Measurements from ENCODE around the gene PDE6A. TPM values are rescaled to one million over a fixed set of nuclear protein-coding genes. Genes with fewer than 3 reads are reported as not detected.
"Not testable (repeated sequence)": the region's sequence is repeated elsewhere in the genome, so short reads cannot be mapped to it uniquely, and the experiment has no call there.

The PDE6A gene
- polyA plus RNA-seq, 4 donors, result 0.09 to 0.13 (median 0.11) TPM

DNA sequence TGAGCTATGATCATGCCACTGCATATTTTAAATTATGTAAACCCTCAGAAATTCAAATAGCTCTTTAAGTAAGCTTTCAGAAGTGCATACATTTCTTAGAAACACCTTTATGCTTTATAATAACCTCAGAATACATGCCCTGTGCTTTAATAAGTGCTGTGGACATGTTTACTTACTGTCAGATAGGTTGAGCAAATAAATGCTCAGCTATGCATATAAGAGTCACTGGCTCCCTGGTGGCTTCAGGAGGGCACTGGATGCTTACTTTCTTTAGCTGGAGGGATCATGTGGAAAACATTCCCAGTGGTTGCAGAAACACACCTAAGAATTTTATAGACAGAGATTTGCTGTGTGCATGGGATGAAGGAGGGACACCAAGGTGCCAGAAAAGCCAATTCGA, 74.4 kb downstream of the PDE6A start:
- no peak for DNase-seq (ENCODE audit: low read depth in 4 of 4, low spot score in 3 of 4)

DNA sequence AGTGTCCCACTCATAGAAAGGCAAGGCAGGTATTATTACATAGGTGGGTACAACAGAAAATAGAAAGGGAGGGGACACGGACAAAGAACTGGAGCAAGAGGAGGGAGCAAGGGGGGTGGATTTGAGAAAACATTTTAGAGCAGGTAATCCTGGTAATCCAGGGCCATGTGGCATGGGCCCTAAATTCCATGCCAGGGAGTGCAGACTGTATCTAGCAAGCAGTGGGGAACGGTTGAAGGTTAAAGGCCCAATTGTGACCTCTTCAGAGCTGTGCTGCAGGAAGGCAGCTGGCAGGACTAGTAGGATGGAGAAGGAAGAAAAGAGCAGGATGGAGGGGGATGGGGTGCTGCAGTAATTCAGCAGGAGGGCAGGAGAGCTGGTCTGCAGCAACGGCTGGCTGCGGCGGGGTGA, 75.2 kb downstream of the PDE6A start:
- DNase-seq (ENCODE audit: low read depth in 4 of 4, low spot score in 3 of 4), result no peak

DNA sequence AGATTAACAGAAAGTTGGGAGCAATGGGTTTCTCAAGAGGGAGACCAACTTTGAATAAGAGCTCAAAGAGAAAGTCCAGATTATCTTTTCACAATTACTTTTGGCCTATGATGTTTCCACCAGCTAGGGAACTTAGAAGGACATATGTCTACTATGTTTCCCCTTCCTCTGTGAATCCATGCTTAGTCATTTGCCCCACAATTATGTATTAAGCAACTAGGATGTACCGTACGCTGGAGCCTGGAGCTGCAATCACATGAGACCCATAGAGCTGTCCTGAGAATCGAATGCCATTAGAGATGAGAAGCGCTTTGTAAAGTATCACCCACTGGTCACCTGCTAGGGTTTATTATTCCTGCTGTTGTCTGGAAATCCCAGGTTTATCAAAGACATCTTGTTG, 78.8 kb downstream of the PDE6A start:
- DNase-seq (ENCODE audit: low read depth in 4 of 4, low spot score in 3 of 4), result no peak

DNA sequence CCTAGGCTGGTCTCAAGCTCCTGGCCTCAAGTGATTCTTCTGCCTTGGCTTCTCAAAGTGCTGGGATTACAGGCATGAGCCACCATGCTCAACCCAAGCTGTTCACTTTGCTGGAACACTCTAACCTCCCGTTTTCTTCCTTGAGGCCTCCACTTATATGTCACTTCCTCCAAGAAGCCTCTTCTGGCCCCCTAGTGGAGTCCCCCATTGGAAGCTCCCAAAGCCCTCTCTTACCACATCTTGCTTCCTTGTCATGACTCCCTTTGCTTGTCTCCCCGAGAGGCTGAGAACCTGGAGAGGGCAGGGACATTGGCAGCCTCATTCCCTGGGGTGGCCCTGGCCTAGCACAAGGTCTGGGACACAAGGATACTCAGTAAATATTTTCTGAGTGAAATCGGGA, 80.8 kb downstream of the PDE6A start:
- no peak for DNase-seq (ENCODE audit: low read depth in 4 of 4, low spot score in 3 of 4)

DNA sequence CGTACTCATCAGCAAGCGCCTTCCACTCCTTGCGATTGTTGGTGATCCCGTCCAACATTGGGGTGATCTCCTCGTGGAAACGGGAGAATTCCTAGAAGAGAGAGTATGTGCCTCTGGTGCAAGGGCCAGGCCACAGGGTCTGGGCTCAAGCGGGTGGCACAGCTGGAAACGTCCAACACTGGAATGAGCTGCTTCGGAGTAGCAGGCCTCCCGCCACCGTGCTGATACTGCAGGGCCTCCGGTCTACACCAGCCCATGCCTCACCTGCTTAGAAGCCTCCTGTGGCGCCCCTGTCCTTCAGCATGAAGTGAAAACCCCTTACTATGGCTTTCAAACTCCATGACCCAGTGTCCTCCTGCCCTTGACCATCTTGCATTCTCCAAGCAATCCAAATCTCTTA, 81.4 kb downstream of the PDE6A start:
- DNase-seq (ENCODE audit: low read depth in 4 of 4, low spot score in 3 of 4), result no peak

DNA sequence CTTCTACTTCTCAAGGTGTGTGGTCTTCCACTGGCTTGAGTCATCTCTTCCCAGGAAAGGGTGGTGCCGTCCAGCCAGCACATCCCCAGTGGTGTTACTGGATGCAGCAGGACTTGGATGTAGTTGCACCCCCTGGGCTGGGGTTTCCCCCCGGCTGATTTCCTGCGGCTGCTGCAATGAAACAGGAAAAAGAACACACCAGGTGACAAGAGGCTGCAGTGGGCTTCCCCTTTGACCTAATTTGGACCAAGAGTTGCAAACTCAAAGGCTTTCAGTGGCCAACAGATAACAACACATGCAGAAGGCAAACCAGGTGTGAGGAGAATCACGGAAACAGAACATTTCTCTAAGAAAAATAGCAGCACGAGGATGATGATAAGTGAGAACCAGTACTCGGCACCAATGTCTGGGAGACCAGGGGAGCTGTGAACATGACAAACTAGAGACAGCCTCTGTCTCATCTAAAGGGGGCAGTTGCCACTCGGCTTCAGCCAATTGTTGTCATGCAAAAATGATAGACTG, 83.7 kb downstream of the PDE6A start:
- DNase-seq (ENCODE audit: low read depth in 4 of 4, low spot score in 3 of 4), result no peak

- no peak for DNase-seq (ENCODE audit: low read depth in 4 of 4, low spot score in 3 of 4)
Measured at GRCh38 chr5:149859746-149860145, 84.8 kb downstream of the PDE6A start.

GRCh38 chr5:149858481-149858880, 86.1 kb downstream of the PDE6A start:
- not testable (repeated sequence) for DNase-seq (ENCODE audit: low read depth in 4 of 4, low spot score in 3 of 4)

DNA sequence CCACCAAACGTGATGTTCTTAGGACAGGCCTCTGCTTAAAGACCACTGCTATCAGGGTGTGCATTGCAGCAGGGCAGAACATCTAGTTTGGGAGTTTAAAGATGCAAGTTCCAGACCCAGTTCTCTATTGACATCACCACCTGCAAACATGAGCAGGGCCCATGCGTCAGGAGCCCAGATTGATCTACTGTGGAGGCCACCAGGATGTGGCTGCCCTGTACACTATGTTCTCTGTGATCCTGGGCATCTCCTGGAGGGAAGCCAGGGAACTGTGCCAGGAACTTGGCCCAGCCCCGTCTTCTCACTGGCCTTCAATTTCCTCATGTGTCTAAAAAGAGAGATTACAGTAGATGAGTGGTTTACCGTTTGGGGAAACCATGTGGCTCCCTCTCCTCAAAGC, 87.1 kb downstream of the PDE6A start:
- no peak for DNase-seq (ENCODE audit: low read depth in 4 of 4, low spot score in 3 of 4)

DNA sequence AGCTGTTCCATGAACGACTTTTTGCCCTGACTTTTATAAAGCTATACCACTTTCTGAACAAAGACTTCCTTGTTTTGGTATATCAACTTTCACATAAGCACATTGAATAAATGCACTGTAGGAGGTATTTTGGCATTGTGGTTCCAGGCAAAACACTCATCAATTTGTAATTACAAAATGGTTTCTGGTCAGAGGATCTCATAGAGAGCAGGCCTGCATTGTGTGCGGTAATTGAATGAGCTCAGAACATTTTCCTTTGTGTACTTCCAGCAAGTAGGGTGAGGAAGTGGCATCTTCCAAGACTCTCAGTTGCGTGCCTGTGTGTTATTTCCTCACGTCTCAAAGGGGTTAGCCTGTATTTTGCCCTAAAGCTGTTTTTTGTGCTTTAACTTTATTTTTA, 89.2 kb downstream of the PDE6A start:
- no peak for DNase-seq (ENCODE audit: low read depth in 4 of 4, low spot score in 3 of 4)

DNA sequence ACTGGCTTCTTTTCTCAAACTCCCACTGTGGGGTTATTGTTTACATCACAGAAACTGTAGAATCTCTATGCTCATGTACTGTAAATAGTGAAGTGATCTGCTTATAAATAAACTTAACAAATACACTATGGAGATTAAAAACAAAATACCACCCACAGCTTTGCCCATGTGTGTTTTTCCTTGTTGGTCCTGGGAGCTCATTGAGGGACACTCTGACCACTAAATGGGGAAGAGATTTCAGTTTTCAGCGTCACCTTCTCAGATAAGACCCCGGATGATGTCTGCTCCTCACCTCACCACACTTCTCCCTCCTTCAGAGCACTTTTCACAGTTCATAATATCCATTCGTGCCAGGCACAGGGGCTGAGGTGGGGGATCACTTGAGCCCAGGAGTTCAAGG, 89.7 kb downstream of the PDE6A start:
- no peak for DNase-seq (ENCODE audit: low read depth in 4 of 4, low spot score in 3 of 4)

DNA sequence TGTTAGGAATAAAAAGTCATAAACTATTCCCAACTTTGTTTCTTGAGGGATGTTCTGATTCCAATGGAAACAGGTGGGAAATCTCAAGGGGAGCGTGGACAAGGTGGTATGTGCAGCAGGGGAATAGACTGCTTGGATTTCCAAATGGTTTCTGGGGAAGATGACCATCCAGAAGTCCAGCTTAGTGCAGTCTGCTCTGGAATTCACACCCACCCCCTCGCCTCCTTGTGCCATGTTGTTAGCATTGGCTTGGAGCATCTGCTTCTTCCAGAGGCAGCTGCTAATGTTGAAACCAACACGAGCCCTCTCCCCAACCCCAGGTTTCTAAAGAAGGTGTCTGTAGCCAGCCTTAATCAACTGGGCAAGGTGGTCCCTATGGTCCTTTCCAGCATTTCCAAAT, 90.9 kb downstream of the PDE6A start:
- no peak for DNase-seq (ENCODE audit: low read depth in 4 of 4, low spot score in 3 of 4)

DNA sequence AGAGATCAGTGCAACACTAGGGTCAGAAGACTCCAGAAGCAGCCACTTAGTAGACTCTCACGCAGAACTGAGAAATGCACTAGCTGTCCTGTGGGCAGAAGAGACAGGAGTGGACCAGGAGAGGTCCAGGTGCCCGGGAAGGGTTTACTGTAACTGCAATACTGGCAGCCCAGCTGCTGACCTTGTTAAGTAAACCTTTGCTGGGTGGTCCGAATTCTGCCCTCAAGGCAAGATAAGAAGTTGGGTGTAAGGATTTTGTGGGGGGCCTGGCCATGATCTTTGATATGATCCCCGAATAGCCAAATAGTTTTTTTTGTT, 91.3 kb downstream of the PDE6A start:
- DNase-seq (ENCODE audit: low read depth in 4 of 4, low spot score in 3 of 4), result no peak

GRCh38 chr5:149852641-149853330, 91.8 kb downstream of the PDE6A start:
- DNase-seq (ENCODE audit: low read depth in 4 of 4, low spot score in 3 of 4), result peak; percentile 49 to 60 (median 55)

- DNase-seq (ENCODE audit: low read depth in 4 of 4, low spot score in 3 of 4), result no peak
Measured at GRCh38 chr5:149851211-149851610, 93.4 kb downstream of the PDE6A start.

DNA sequence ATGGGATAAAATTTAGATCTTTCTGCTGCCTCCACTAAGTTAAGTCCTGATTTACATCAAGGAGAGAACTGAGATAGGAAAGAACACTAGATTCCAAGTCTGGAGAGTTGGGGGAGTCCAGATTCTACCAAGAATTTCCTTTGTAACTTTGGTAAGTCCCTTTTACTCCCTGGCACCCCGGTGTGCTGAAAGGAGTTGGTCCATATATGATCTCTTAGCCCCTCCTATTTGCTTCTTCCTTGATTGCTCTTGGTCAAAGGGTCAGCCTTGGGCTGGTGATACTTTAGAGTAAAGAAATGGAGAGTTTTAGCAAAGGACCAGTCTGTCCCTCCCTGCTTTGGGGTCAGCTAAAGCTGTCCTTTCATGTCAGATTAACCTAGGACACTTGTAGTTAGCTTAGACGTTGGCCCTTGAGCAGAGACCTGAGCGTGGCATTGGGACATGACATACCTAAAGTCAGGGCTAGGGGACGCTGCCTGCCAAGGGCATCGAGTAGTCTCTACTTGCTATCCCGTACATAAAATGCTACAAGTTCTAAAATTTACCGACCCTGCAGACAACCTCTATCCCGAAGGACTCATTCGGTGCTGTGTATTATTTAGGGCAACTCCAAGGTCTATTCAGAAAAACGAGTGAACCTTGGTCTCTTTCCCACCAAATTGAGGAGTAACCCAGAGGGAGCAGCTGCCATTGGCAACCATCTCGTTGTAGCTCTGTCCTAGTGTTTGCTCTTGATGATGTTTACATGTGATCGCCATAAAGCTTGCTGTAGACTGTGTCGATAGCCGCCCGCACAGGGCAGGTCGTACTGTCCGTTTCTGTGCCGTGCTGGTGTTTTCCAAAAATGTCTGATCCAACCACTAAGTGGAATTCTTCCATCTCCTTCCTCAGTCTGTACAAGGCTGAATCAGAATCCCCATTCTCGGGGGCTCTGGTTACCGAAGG, 94.4 kb downstream of the PDE6A start:
- DNase-seq (ENCODE audit: low read depth in 4 of 4, low spot score in 3 of 4), result no peak

DNA sequence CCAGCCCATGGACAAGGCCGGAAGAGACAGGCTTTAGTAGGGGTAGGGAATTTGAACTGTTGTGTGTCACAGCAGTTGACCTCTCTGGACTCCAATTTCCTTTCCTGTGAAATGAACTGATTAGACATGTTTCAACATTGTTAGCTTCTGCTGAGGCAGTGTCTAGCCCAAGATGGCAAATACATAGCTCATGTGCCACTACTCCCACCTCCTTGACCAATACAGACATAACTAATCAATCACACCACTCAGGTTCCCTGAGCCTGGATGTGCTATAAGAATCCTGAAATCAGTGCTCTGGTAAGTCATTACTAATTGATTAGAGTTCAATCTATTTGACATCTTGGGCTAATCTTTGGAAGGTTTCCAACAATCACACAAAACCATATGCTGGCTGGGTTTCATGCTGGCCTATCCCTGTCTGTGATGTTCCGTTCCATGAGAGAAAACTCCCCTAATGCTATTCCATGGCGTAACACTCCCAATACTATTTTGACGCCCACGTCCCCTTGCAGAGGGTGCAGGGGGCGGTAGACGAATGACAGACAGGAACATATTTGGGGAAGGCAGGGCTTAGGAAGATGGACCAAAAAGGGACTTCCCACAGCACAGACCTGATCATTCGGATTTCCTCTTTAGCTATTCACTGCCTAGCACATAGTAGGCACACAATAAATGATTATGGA, 95.2 kb downstream of the PDE6A start:
- DNase-seq (ENCODE audit: low read depth in 4 of 4, low spot score in 3 of 4), result no peak

- DNase-seq (ENCODE audit: low read depth in 4 of 4, low spot score in 3 of 4), result no peak
Measured at GRCh38 chr5:149847611-149848010, 97.0 kb downstream of the PDE6A start.

DNA sequence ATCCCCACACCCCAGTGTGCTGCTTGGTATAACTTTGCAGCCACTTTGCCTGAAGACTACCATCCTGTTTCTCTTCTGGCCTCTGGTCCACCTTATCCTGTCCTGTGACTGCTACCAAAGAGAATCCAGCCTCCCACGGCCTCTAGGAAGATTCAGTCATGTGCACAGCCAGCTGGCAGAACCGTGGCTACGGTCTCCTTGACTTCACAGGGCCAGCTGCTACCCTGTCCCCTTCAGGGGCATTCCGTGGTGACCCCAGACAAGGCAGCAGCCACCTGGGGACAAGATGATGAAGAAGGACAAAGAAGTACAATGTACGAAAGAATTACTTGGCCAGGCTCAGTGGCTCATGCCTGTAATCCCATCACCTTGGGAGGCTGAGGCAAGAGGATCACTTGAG, 98.6 kb downstream of the PDE6A start:
- no peak for DNase-seq (ENCODE audit: low read depth in 4 of 4, low spot score in 3 of 4)

- no peak for DNase-seq (ENCODE audit: low read depth in 4 of 4, low spot score in 3 of 4)
Measured at GRCh38 chr5:149845601-149846000, 99.0 kb downstream of the PDE6A start.

Data from right renal pelvis (tissue), 4 donors.